CD4-positive, alpha-beta T cell treated with Interleukin-17A for 4 hours (primary cell): ENCODE data around the gene MIDN.

Experiments used
- DNase-seq: peaks from one replicate; pipeline ENCODE4 v3.0.0-alpha.2; 2020; ENCODE audit warnings: mixed read lengths

The MIDN gene

DNA sequence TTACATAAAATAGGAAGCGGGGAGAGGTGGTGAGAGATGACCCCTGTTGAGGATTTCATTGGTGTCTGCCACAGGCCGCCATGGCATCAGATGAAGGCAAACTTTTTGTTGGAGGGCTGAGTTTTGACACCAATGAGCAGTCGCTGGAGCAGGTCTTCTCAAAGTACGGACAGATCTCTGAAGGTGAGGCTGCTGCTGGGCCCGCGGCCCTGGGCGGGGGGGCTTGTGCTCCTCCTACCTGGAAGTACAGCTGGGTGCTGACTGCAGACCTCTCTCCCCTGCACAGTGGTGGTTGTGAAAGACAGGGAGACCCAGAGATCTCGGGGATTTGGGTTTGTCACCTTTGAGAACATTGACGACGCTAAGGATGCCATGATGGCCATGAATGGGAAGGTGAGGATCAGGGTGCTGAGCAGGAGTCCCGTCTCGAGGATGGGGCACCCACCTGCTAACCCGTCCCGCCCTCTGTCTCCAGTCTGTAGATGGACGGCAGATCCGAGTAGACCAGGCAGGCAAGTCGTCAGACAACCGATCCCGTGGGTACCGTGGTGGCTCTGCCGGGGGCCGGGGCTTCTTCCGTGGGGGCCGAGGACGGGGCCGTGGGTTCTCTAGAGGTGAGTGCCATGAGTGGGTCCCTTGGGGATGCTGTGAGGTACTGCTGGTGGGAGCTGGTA, 22.6 kb downstream of the MIDN start:
- DNase-seq: peak; percentile 8

DNA sequence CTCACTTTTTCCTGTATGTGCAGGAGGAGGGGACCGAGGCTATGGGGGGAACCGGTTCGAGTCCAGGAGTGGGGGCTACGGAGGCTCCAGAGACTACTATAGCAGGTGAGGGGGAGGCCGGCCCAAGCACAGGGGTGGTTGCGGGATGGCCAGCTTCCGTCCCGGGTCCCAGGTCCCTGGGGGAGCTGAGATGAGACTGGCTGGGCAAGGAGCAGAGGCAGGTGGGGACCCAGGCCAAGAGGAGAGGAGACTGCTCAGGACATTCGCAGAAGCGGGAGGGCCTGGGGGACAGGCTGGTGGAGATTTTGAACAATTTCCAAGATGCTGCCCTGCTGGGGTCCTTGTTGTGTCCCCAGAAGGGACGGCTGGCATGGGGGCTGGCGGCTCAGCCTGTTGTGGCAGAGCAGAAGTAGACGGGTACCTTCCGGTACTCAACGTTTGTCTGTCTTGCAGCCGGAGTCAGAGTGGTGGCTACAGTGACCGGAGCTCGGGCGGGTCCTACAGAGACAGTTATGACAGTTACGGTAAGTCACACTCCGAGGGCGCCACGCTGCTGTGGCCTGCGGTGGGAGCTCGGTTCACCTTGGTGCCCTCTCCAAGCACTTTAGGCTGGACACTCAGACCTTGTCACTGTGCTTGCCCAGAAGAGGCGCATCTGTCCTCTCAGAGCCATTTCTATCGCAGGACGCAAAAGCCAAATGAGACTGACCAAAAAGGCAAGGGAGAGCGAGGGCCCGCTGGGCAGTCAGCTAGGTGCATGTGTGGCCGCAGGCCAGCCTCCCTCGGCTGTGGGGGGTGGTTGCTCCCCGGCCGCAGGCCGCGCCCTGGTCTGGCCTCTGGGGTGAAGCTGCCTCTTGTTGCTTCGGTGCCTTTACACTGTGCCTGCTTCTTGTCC, 23.4 kb downstream of the MIDN start:
- peak; percentile 4 for DNase-seq

DNA sequence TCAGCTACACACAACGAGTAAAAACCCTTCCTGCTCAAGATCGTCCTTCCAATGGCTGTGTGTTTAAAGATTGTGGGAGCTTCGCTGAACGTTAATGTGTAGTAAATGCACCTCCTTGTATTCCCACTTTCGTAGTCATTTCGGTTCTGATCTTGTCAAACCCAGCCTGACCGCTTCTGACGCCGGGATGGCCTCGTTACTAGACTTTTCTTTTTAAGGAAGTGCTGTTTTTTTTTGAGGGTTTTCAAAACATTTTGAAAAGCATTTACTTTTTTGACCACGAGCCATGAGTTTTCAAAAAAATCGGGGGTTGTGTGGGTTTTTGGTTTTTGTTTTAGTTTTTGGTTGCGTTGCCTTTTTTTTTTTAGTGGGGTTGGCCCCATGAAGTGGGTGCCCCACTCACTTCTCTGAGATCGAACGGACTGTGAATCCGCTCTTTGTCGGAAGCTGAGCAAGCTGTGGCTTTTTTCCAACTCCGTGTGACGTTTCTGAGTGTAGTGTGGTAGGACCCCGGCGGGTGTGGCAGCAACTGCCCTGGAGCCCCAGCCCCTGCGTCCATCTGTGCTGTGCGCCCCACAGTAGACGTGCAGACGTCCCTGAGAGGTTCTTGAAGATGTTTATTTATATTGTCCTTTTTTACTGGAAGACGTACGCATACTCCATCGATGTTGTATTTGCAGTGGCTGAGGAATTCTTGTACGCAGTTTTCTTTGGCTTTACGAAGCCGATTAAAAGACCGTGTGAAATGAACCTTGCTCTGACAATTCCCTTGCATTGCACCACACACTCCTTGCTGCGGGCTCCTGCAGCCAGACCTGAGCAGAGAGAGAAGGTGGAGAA, 24.3 kb downstream of the MIDN start:
- DNase-seq: no peak

DNA sequence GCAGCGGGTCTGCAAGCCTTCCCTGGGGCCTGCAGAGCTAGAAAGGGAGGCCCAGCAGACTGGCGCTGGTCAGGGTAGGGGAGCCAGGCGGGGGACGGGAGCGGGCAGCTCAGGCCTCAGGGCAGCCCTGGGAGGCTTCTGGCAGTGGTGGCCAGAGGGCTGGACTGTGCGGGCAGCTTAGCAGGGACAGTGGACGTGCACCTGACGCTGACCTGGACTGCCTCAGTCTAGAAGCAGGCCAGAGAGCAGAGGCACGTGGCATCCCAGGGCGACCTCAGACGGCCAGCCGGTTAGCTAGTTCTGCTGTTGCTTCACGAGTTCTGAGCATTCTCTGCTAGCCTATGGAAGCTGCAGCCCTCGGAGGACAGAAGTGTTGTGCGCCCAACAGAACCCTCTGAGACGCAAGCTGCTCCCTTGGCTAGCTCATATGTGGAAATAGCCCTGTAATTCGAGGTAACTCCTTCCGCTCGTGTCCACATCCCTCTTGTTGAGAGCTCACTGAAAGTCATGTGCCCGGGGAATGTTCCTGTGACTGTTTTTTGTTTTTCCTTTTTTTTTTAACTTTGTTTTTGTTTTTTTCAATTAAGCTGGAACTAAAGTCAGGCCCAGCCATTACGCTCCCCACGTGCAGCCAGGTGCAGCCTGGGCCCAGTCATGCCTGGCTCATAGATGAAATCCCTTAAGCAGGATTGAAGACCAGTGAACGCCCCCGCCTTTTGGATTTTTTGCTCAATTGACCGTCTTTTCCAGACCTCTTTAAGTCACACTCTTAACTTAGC, 25.1 kb downstream of the MIDN start:
- DNase-seq: no peak

DNA sequence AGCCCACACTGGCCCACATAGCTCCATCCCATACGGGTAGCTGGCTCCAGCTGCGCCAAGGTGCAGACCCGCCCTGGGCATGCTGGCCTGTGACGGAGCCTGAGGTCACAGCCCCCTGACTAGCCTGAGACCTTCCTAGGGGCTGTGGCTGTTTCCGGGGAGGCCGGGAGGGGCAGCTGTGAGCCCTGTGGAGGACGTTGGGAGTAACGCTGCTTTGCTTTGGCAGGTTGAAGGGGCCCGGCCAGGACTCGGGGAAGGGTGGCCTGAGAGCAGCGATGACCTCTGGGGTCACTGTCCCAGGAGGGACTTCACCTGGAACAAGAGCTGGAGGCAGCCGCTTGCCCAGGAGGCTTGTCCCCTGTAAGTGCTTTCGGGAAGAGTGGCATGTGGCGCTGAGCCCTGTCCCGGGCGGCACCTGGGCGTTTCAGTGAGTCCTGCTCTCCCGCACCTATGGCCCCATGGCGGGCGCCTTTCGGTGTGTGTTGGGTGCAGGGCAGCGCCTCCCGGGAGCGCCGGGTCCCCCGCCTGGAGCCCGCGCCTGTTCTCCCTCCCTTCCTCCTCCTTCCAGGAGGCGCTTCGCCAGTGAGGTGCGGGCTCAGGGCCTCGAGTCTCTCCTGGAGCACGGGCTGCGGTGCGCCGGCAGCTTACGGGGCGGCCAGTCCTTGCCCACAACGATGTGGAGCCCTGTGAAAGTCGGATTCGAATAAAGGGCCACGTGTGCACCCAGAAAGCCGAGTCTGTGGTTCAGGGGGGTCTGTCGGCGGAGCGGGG, 25.9 kb downstream of the MIDN start:
- DNase-seq: no peak

DNA sequence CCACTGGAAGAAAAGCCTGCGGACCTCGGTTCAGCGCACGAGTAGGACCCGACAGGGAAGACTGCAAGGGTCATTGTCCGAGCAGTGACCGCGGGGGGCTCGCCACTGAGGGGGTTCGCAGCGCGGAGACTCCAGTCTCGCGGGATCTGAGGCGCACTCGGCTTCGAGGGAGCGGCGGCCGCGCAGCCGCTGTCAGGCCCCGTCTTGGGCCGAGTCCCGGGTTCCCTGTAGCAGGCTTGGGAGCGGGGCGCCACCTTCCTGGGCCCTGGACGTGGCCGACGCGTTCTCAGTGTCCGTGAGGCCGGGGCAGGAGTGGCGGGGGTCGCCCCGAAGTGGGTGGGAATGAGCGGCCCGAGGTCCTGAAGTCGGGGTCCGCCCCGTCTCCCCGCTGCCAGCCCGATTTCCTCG, 26.5 kb downstream of the MIDN start:
- DNase-seq: no peak

DNA sequence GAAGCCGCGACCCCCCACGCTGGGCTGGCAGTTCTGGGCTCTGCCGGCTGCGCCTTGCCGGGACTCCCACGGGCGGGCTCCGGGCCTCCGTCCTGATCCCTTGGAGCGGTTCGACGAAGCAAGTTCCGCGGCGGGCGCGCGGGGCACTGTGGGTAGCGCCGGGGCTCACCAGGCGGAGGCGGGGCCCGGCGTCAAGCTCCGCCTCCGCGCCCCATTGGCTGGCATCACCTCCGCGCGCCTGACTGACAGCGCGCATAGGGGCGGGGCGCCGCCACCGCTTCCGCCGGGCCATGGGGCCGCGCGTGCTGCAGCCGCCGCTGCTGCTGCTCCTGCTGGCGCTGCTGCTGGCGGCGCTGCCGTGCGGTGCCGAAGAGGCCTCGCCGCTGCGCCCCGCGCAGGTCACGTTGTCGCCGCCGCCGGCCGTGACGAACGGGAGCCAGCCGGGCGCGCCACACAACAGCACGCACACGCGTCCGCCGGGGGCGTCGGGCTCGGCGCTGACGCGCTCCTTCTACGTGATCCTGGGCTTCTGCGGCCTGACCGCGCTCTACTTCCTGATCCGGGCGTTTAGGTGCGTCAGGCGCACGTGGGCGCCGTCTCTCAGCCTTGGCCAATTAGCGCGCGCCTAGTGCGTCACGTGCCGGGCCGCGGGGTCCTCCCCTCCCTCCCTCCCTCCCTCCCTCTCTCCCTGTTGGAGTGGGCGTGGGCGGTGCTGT, 27.0 kb downstream of the MIDN start, which contains the start of gene FAM174C:
TSS of gene FAM174C (plus strand) at position 271 of the 716 bp plus-strand sequence. CDS start at position 291, 20 bp downstream.
- peak; percentile 97 for DNase-seq

DNA sequence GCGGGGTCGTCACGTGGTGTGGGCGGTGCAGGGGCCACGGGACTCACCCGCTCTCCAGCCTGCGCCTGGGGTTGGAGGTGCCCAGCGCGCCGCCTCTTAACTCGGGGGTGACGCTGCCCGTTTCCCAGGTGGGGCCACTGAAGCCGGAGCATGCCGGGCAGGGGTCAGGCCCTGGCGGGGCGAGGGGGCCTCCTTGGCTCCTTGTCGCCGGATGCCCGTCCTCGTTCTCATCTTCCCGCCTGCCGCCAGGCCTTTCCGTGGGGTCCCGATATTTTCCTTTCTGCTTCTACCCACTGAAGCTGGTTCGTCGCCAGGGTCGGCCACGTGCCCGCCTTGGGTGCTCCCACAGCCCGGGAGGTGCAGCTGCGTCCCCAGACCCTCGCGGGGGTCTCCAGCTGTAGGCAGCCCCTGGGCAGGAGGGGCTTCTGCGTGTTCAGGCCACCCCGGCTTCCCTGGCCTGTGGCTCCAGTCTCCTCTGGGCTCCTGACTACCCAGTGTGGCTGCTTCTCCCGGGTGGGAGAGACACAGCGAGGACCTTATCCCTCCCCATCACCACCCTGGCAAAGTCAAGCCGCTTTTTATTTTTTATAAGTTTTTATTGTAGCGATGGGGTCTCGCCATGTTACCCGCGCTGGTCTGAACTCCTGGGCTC, 27.7 kb downstream of the MIDN start:
- no peak for DNase-seq

DNA sequence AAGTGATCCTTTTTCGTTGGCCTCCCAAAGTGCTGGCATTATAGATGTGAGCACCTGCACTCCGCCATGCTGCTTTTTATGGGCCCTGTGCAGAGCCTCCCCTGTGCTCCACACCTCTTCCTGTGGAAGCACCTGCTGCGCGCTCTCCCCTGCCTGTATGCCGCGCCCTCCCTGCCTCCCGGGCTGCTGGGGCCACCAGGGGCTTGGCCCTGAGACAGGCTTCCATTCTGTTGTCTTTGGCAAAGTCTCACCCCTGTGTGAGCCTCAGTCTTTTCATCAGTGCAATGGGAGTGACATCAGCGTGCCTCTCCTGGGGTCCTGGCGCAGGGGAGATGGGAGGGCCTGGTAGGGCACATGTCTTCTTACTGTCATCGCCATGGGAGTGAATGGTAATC, 28.2 kb downstream of the MIDN start:
- DNase-seq: peak; percentile 45

DNA sequence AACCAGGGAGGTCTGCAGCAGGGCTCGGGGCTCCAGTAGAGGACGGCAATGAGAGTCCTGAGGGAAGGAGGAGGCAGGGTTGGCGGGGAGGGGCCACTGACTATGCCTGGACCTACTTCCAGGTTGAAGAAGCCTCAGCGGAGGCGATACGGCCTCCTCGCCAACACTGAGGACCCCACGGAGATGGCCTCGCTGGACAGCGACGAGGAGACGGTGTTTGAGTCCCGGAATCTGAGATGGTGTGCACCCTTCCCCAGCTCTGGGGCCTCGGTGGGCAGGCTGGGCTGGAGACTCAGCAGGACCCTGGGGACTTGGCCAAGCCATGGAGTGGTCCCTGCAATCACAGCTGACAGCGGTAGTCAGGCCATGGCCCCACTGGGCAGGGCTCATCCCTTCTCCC, 28.7 kb downstream of the MIDN start:
- no peak for DNase-seq

DNA sequence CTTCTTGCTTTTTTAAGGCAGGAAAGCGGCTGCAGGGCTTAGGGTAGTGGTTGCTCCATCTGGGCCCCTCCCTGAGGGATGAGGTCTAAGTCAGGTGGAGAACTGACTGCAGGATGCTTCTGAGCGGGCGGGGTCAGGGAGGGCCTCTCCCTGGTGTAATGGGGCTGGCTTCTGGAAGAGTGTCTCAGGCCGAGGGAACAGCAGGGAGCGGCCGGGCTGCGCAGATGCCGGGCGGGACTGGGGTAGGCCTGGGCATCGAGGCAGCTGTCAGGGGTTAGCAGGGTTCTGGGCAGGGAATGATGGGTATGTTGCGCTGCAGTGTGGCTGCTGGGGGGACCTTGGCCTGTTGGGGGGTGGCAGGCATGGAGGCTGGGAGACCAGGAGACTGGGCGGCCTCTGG, 29.7 kb downstream of the MIDN start:
- no peak for DNase-seq

DNA sequence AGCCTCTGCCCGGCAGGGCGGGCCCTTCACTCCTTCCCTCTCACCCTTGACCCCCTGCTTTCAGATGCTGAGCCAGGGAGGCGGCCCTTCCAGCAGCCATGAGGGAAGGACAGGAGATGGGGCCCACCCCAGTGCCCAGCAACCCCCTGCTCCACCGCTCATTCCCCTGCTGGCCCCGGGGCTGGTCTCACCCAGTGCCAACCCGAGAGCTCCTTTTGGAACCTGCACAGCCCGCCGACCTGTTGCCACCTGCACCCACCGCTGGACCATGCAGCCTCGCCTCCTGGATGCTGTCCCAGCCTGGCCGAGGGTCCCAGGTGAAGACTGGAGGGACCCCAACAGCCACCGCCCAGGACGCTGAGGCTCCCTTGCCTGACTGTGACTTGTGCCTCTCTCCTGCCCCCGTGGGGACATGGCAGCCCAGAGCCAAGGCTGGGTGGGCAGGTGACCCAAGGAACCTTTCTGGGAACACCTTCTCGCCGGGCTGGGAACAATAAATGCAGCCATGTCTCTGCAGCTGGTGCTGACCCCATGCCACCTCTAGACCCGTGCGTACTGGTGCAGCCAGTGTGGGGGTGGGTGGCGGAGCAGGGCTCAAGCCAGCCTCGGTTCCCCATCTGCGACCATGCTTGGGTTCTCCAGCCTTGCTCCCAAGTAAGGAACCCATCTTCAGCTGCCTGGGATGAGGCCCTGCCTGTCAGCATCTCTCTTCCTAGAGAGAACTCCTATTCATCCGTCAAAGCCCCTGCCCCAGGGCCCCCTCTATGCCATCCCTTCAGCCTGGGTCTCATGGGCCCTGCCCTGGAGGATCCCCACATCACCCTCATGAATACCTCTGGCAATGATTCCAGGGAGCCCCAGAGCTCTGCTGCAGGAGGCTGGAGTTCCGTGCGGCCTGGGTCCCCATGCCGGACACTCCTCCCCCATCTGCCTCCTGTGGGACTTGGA, 30.6 kb downstream of the MIDN start:
- no peak for DNase-seq

DNA sequence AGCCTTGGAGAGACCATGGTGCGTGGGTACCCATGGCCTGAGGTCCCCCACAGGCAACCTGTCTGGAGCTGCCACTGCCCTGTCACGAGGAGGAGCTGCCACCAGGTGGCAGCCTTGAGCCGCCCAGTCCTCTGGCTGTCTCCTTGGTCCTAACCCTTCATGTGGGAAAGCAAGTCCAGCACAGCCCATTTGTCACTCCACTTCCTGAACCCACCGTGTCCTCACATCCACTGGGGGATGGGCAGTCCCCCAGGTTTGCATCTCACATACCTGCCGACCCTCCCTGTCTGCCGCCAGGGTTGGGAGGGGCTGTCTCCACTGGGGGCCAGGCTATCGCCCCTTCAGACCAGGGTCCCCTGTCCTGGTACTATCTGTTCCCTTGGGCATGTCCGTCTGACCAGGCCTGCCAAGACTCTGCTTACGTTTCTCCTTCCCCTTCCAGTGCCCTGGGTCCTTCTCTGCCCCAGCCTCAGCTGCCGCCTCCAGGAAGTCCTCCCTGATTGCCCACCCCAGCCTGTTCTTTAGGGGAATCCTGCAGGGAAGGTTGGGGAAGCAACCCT, 31.5 kb downstream of the MIDN start:
- DNase-seq: peak; percentile 86

DNA sequence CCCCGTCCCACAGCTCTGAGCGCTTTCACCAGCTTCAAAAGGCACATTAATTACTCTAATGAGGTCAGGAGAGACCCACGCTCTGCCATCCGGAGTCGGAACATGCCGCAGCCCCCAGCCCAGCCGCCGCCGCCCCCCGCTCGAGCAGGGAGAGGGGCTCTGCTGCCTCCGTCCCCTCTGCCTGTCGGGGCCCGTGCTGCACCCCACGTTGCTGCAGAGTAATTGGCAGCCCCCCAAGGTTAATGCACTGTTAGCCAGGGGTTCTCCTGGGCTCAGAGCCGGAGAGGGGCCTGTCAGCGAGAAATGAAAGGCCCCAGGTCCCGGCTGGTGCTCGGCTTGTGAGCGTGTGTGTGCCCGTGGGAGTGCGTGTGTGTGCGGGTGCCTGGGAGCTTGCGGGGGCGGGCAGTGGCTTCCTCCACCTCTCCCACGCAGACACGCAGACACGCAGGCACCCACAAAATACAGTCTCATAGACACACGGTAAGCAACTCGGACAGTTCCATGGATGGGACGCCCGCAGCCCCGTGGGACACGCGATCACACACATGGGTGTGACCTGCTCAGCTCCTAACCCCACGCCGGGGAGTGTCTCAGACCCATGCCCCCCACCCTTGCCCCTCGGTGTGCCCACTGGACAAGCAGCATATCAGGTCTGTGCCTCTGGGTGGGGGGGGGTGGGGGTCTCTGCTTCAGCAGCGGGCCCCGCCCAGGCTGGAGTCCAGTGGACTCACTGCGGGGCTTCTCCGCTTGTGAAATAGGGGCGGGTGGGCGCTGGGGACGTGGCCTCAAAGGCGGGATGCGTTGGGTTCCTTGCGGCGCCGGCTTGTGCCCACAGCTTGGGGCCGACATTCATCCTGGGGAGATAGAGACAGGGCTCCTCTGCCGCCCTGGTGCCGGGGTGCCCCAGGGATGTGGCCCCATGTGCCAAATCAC, 32.5 kb downstream of the MIDN start:
- no peak for DNase-seq

DNA sequence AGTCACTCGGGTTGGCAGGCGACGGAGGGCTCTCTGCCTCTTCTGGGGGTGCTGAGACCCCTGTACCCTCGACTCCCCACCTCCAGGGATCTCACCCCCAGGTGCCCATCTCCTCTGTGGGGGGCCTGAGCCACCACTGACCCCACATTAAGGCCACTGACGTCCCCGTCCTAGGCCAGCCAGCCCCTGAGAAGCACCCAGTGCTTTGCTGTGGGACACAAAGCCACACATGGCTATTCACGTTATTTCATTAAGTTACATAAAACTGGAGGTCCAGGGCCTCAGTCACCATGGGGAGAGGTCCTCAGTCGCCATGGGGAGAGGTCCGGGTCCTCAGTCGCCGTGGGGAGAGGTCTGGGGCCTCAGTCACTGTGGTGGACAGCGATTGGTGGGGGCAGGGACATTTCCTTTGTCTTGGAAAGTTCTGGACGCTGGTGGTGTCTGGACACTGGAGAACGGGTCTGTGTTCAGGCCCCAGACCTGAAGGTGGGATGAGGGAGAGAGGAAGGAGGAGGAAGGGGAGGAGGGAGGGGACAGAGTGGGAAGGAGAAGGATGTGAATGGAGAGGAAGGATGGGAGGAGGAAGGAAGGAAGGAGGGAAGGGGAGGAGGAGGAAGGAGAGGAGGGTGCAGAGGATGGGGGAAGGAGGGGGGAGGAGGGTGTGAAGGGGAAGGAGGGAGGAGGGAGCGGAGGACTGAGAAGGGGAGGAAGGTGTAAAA, 33.3 kb downstream of the MIDN start:
- no peak for DNase-seq

DNA sequence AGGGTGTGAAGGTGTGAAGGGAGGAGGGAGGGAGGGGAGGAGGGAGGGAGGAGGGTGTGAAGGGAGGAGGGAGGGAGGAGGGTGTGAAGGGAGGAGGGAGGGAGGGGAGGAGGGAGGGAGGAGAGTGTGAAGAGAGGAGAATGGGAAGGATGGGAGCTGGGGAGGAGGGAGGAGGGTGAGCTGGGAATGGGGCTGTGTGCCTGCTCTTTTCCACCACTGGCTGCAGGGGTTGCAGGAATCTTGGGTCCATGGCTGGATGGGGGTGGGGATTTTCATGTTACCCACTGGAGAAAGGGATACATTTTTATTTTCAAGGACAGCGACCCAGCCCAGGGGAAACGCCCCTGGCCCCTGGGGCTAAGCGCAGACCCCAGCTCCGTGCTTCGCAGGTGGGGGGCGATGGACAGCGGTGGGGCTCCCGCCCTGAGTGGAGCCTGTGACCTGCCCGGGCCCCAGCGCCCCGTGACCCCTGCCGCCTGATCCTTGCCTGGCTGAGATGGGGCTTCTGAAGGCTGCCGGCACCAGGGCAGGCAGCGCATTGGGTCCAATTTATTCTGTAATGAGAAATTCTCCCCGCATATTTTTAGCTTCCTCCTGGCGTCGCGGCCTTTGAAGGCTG, 34.3 kb downstream of the MIDN start:
- DNase-seq: no peak
